ENCODE results near the gene UBE2N.
"Not testable (repeated sequence)": the region's sequence is repeated elsewhere in the genome, so short reads cannot be mapped to it uniquely, and the experiment has no call there.

GRCh38 chr12:93381976-93382437 is 59.7 kb downstream of the UBE2N start:
- not testable (repeated sequence) for TF ChIP-seq CTCF (IDR thresholded peaks at IDR 0.05; ENCODE audit: low read length); EZH2 (optimal IDR thresholded peaks at IDR 0.05; ENCODE audit: low read depth, low read length)
